Pancreas (tissue), 10 donors: ENCODE measurements around the gene GRIA3. TPM values are rescaled to one million over a fixed set of nuclear protein-coding genes. Genes with fewer than 3 reads are reported as not detected.

Source experiments
- ATAC-seq, 4 donors: fragments of 200-7000 bp; cut with Tn5 transposase; one replicate each; pipeline versions ENCODE4 v1.8.0 to v1.9.1; 2020; ENCODE audit warnings: mild to moderate bottlenecking in 4 of 4, moderate library complexity in 4 of 4
- DNase-seq, 6 donors: peaks; one replicate each; pipeline ENCODE4 v3.0.0-alpha.2; 2020
- FAIRE-seq: peaks from 2 replicates; lab custom pipeline; 2012; peaks lifted over from hg19 to GRCh38; lab: Jason Lieb, UNC
- H3K27ac ChIP-seq, 4 donors: fragments of 200-600 bp; sonication (generic); 1 replicate in 3 of 4; 2 replicates in 1 of 4; pipeline versions ENCODE4 v1.5.0 to v1.8.0; 2020
- H3K27me3 ChIP-seq, 4 donors: fragments of 200-600 bp; one replicate each; pipeline ENCODE4 v1.8.0; 2021
- H3K36me3 ChIP-seq, 3 donors: fragments of 200-600 bp; sonication (generic) in 1 of 3; one replicate each; pipeline versions ENCODE4 v1.5.0 to v1.8.0; 2020 to 2021
- H3K4me1 ChIP-seq, 3 donors: fragments of 200-600 bp; one replicate each; pipeline ENCODE4 v1.8.0; 2021
- H3K4me3 ChIP-seq, 4 donors: fragments of 200-600 bp; sonication (generic) in 2 of 4; one replicate each; pipeline versions ENCODE4 v1.5.0 to v1.8.0; 2020 to 2021
- H3K9me3 ChIP-seq, 4 donors: fragments of 200-600 bp; one replicate each; pipeline ENCODE4 v1.8.0; 2021
- WGBS, 2 donors: extraction: QIAGEN DNeasy Blood & Tissue Kit; methylation state at CpG; one replicate each; pipeline ENCODE4 v1.1.7; 2013; 5-methylcytosine and 5-hydroxymethylcytosine counted together
- intact Hi-C, 3 donors: fragments of 100-400 bp; cut with DNase I; formaldehyde crosslinking; loops; one replicate each; pipeline versions ENCODE4 v1.11.1 to v1.14.2; 2022
- polyA plus RNA-seq, 2 donors: library from polyadenylated mRNA; stranded (reverse); fragments of 200-250 nt; gene quantifications; one replicate each; pipeline ENCODE4 v1.2.3, GENCODE V29; 2013
- total RNA-seq, 6 donors: library from RNA; stranded (reverse); fragmentation: NEBNext Ultra II Directional in 4 of 6; extraction: Animal tissue kit (Norgen Biotek cat#: 25700) in 4 of 6; gene quantifications; one replicate each; pipeline versions ENCODE4 v1.2.1 to v1.2.4, GENCODE V29; 2021 to 2023
- TF ChIP-seq, protein P1 (sequence below), 4 donors: fragments of 200-600 bp; sonication (generic) in 3 of 4; IDR thresholded peaks; one replicate each; pipeline versions ENCODE4 v1.5.0 to v1.8.0; 2021; ENCODE audit warnings: antibody characterized with exemption in 4 of 4
- donor health status: healthy with polysubstance abuse.
- donor health status: DM: no; HTN: no; CAD: no; lungs with moderate emphysema.
- donor health status: DM: no; HTN: no; CAD: no.
- donor health status: control.
- donor health status: control.
- donor health status: Bipolar disorder and iron deficiency.
- donor health status: DM: yes; HTN: yes; CAD: no.
- donor health status: DM: no; HTN: no; CAD: no.
- donor health status: DM: no; HTN: no; CAD: no.
- donor health status: DM: yes; HTN: yes; CAD: no.

The GRIA3 gene
- total and polyA plus RNA-seq, 8 donors = 0.28 to 11.8 (median 1.6) TPM

DNA sequence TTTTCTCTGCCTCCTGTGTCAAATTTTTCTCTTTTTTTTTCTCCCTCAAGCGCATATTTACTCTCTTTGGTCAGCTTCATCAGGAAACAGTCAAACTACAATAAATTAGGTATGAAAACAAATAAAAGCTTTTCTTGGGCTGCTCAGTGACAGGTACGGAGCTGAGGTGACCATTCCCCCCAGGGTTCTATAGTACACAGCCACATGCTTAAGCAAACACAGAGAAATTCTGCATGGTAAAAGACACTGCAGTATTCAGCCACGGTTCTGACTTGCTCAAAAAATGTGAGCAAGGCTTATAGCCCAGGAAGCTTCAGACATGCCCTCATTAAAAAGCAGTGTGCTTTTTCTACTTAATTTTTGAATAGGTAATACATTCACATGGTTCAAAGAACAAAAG lies 138.5 kb downstream of the GRIA3 start:
- peak in 2 of 4 donors; percentile 30 to 51 for ATAC-seq
- no peaks in the 10 kb centered on the region for H3K36me3 ChIP-seq
- no peak for DNase-seq
- WGBS, 2 donors = 35 to 42% methylated on average over 3 of the region's 3 CpGs
- no peaks in the 10 kb centered on the region for H3K9me3 ChIP-seq
- no peak for FAIRE-seq
- no peaks in the 10 kb centered on the region for H3K4me1 ChIP-seq
- H3K27ac ChIP-seq = no peak overlapping the region
- no peak overlapping the region for H3K4me3 ChIP-seq
- intact Hi-C loops = no loop called here
- H3K27me3 ChIP-seq = no peaks in the 10 kb centered on the region
- TF ChIP-seq, protein P1, sequence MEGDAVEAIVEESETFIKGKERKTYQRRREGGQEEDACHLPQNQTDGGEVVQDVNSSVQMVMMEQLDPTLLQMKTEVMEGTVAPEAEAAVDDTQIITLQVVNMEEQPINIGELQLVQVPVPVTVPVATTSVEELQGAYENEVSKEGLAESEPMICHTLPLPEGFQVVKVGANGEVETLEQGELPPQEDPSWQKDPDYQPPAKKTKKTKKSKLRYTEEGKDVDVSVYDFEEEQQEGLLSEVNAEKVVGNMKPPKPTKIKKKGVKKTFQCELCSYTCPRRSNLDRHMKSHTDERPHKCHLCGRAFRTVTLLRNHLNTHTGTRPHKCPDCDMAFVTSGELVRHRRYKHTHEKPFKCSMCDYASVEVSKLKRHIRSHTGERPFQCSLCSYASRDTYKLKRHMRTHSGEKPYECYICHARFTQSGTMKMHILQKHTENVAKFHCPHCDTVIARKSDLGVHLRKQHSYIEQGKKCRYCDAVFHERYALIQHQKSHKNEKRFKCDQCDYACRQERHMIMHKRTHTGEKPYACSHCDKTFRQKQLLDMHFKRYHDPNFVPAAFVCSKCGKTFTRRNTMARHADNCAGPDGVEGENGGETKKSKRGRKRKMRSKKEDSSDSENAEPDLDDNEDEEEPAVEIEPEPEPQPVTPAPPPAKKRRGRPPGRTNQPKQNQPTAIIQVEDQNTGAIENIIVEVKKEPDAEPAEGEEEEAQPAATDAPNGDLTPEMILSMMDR (IDR thresholded peaks at IDR 0.05) = no peak

DNA sequence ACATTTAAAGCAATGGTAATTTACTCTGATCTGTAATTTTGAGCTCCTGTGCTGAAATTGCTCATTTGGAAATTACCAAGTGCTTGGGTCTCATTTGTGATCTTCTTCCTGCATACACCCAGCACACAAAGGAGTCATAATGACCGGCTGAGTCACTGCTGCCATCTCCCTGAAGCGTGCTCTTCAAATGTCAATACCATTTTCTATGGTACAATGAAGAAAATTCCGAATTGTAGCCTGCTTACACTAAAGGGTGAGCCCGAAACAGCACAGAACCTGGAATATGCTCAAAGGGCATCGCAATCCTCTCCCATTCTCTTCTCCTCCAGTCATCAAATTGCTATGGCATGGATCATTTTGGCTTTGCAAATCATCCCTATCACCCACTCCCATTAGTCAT lies 140.5 kb downstream of the GRIA3 start:
- Histone ChIP-seq H3K4me3 (no peak overlapping the region), H3K9me3 (no peaks in the 10 kb centered on the region), H3K27ac (no peak overlapping the region), H3K36me3 (no peaks in the 10 kb centered on the region), H3K27me3 (peaks cover 0 to 6% (median 0%) of the 10 kb centered on the region in 4 donors), H3K4me1 (no peaks in the 10 kb centered on the region)
- ATAC-seq = no peak
- TF ChIP-seq, protein P1 (IDR thresholded peaks at IDR 0.05) = no peak
- 65 to 89% methylated on average over 5 of the region's 5 CpGs for WGBS, 2 donors
- intact Hi-C loops = no loop called here
- FAIRE-seq = no peak
- DNase-seq = no peak

- peak; percentile 59 for FAIRE-seq
- DNase-seq = no peak
- no peak overlapping the region for H3K4me3 ChIP-seq
- no peak for ATAC-seq
- peaks cover 0 to 4% (median 0%) of the 10 kb centered on the region in 3 donors for H3K4me1 ChIP-seq
- peaks cover 0 to 6% (median 0%) of the 10 kb centered on the region in 4 donors for H3K27me3 ChIP-seq
- no peaks in the 10 kb centered on the region for H3K9me3 ChIP-seq
- H3K27ac ChIP-seq = no peak overlapping the region
- TF ChIP-seq, protein P1 (IDR thresholded peaks at IDR 0.05) = no peak
- intact Hi-C loops = no loop called here
- H3K36me3 ChIP-seq = no peaks in the 10 kb centered on the region
These were observed 146.3 kb downstream of the GRIA3 start for GRCh38 chrX:123330229-123330942.

DNA sequence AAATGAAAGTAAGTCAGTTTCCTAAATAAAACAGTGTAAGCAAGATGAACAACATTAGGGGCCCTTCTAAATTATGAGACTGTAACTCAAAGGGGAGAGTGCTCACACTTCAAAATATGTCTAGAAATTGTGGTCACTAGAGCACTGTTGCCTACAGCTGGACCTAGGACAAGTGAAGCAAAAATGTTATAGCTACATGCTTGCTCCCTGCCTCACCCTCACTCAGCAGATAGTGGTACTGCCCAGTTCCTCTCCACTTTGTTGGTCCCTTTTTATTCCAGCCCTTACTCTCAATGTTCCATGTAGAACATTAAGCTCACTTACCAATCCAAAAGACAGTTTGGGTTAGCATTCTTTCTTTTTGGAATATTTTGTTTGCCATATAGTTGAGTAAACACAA lies 147.3 kb downstream of the GRIA3 start:
- no peaks in the 10 kb centered on the region for H3K36me3 ChIP-seq
- FAIRE-seq (no peak), ATAC-seq (no peak), DNase-seq (no peak)
- intact Hi-C loops = no loop called here
- no peaks in the 10 kb centered on the region for H3K9me3 ChIP-seq
- TF ChIP-seq, protein P1 (IDR thresholded peaks at IDR 0.05) = no peak
- H3K27ac ChIP-seq = no peak overlapping the region
- peaks cover 0 to 4% (median 0%) of the 10 kb centered on the region in 3 donors for H3K4me1 ChIP-seq
- peaks cover 0 to 6% (median 0%) of the 10 kb centered on the region in 4 donors for H3K27me3 ChIP-seq
- H3K4me3 ChIP-seq = no peak overlapping the region

- peaks cover 0 to 4% (median 0%) of the 10 kb centered on the region in 3 donors for H3K4me1 ChIP-seq
- no peak for ATAC-seq
- WGBS, 2 donors = 30 to 66% methylated on average over 1 of the region's 1 CpG
- TF ChIP-seq, protein P1 (IDR thresholded peaks at IDR 0.05) = no peak
- no peak for DNase-seq
- intact Hi-C loops = no loop called here
- H3K27ac ChIP-seq = no peak overlapping the region
- peaks cover 0 to 6% (median 0%) of the 10 kb centered on the region in 4 donors for H3K27me3 ChIP-seq
- H3K4me3 ChIP-seq = no peak overlapping the region
- H3K36me3 ChIP-seq = no peaks in the 10 kb centered on the region
- no peaks in the 10 kb centered on the region for H3K9me3 ChIP-seq
- FAIRE-seq = no peak
These were observed 147.8 kb downstream of the GRIA3 start for GRCh38 chrX:123331859-123332258.
